HEK293 (cell line): ENCODE results near the gene ETV1.
A peak's percentile ranks its signal among the peaks of the same experiment; 100 is the strongest.

Experiments used
- CTCF ChIA-PET: fragments of 350-600 bp; formaldehyde crosslinking; extraction: SDS; loops from one replicate; lab custom pipeline; 2021; ENCODE audit warnings: antibody characterized with exemption; lab: Yijun Ruan, JAX
- POLR2A ChIA-PET: fragments of 300-600 bp; formaldehyde crosslinking; extraction: SDS; loops from one replicate; lab custom pipeline; 2020; ENCODE audit warnings: antibody characterized with exemption, inconsistent platforms; lab: Yijun Ruan, JAX
- H3K27ac ChIP-seq: fragments of 200-500 bp; sonication (Bioruptor generic); 2 replicates; pipeline ENCODE4 v1.5.1; 2014; ENCODE audit warnings: low read depth, low read length, control low read depth, inconsistent platforms; ENCODE audit errors: extremely low read depth
- H3K36me3 ChIP-seq, 2 experiments: fragments of 200-500 bp in 1 of 2; sonication (Bioruptor generic) in 1 of 2; 1 replicate in 1 of 2; 2 replicates in 1 of 2; pipeline ENCODE4 v1.5.1; 2014 to 2017; ENCODE audit warnings: inconsistent platforms in 2 of 2, low read length in 2 of 2; ENCODE audit not compliant: control insufficient read depth in 2 of 2, insufficient read depth in 1 of 2
- H3K4me1 ChIP-seq: fragments of 200-500 bp; sonication (Bioruptor generic); 2 replicates; pipeline ENCODE4 v1.5.1; 2014; ENCODE audit warnings: mild to moderate bottlenecking, low read length, inconsistent platforms; ENCODE audit not compliant: control insufficient read depth, insufficient read depth
- H3K4me3 ChIP-seq: 2 replicates; pipeline ENCODE4 v1.5.1; 2011; ENCODE audit warnings: low read depth, mild to moderate bottlenecking, control low read depth, low read length, moderate library complexity
- H3K9me3 ChIP-seq: fragments of 200-500 bp; sonication (Bioruptor generic); 2 replicates; pipeline ENCODE4 v1.5.1; 2014; ENCODE audit warnings: low read depth, low read length, inconsistent platforms; ENCODE audit not compliant: control insufficient read depth, insufficient read depth
- BCL11B ChIP-seq: fragments of 450-650 bp; formaldehyde crosslinking; IDR thresholded peaks from 2 replicates; pipeline ENCODE4 v1.5.1; 2016; ENCODE audit warnings: low read depth, missing biosample characterization, missing genetic modification characterization
- FEZF1 ChIP-seq: fragments of 450-650 bp; formaldehyde crosslinking; IDR thresholded peaks from 2 replicates; pipeline ENCODE4 v1.5.1; 2016; ENCODE audit warnings: missing biosample characterization, missing genetic modification characterization
- GFI1B ChIP-seq: fragments of 450-650 bp; formaldehyde crosslinking; IDR thresholded peaks from 2 replicates; pipeline ENCODE4 v1.5.1; 2016; ENCODE audit warnings: missing biosample characterization, missing genetic modification characterization
- HIC1 ChIP-seq: fragments of 450-650 bp; formaldehyde crosslinking; IDR thresholded peaks from 2 replicates; pipeline ENCODE4 v1.5.1; 2016; ENCODE audit warnings: missing biosample characterization, missing genetic modification characterization
- IKZF3 ChIP-seq: fragments of 450-650 bp; IDR thresholded peaks from 2 replicates; pipeline ENCODE4 v1.5.0; 2018; ENCODE audit warnings: missing biosample characterization, mild to moderate bottlenecking, missing genetic modification characterization, moderate library complexity
- KLF16 ChIP-seq: fragments of 450-650 bp; formaldehyde crosslinking; IDR thresholded peaks from 2 replicates; pipeline ENCODE4 v1.5.1; 2017; ENCODE audit warnings: missing biosample characterization, missing genetic modification characterization
- OVOL3 ChIP-seq: fragments of 450-650 bp; formaldehyde crosslinking; IDR thresholded peaks from 2 replicates; pipeline ENCODE4 v1.5.1; 2016; ENCODE audit warnings: missing biosample characterization, missing genetic modification characterization
- PRDM2 ChIP-seq: fragments of 450-650 bp; formaldehyde crosslinking; IDR thresholded peaks from 2 replicates; pipeline ENCODE4 v1.5.1; 2016; ENCODE audit warnings: missing biosample characterization, missing genetic modification characterization, borderline replicate concordance
- PRDM6 ChIP-seq: fragments of 450-650 bp; formaldehyde crosslinking; IDR thresholded peaks from 2 replicates; pipeline ENCODE4 v1.5.1; 2017; ENCODE audit warnings: missing biosample characterization, missing genetic modification characterization
- REPIN1 ChIP-seq: fragments of 450-650 bp; formaldehyde crosslinking; IDR thresholded peaks from 2 replicates; pipeline ENCODE4 v1.5.1; 2017; ENCODE audit warnings: missing biosample characterization, missing genetic modification characterization, low read depth
- ZBTB10 ChIP-seq: fragments of 450-650 bp; formaldehyde crosslinking; IDR thresholded peaks from 2 replicates; pipeline ENCODE4 v1.5.1; 2016; ENCODE audit warnings: missing biosample characterization, missing genetic modification characterization
- ZEB2 ChIP-seq: fragments of 450-650 bp; formaldehyde crosslinking; IDR thresholded peaks from 2 replicates; pipeline ENCODE4 v1.5.1; 2016; ENCODE audit warnings: missing biosample characterization, missing genetic modification characterization
- ZIC2 ChIP-seq: fragments of 450-650 bp; formaldehyde crosslinking; IDR thresholded peaks from 2 replicates; pipeline ENCODE4 v1.5.1; 2016; ENCODE audit warnings: missing biosample characterization, missing genetic modification characterization
- ZNF121 ChIP-seq: fragments of 450-650 bp; formaldehyde crosslinking; IDR thresholded peaks from 2 replicates; pipeline ENCODE4 v1.5.1; 2016; ENCODE audit warnings: missing biosample characterization, missing genetic modification characterization
- ZNF23 ChIP-seq: fragments of 450-650 bp; formaldehyde crosslinking; IDR thresholded peaks from 2 replicates; pipeline ENCODE4 v1.5.1; 2016; ENCODE audit warnings: missing biosample characterization, missing genetic modification characterization, borderline replicate concordance
- ZNF544 ChIP-seq: fragments of 450-650 bp; formaldehyde crosslinking; IDR thresholded peaks from 2 replicates; pipeline ENCODE4 v1.5.0; 2017; ENCODE audit warnings: missing biosample characterization, missing genetic modification characterization
- ZNF555 ChIP-seq: fragments of 450-650 bp; formaldehyde crosslinking; conservative IDR thresholded peaks from 2 replicates; pipeline ENCODE4 v1.5.1; 2017; ENCODE audit warnings: missing biosample characterization, mild to moderate bottlenecking, missing genetic modification characterization, inconsistent platforms
- ZNF558 ChIP-seq: fragments of 450-650 bp; formaldehyde crosslinking; IDR thresholded peaks from 2 replicates; pipeline ENCODE4 v1.5.1; 2016; ENCODE audit warnings: missing biosample characterization, missing genetic modification characterization
- ZNF610 ChIP-seq: fragments of 450-650 bp; formaldehyde crosslinking; IDR thresholded peaks from 2 replicates; pipeline ENCODE4 v1.5.1; 2016; ENCODE audit warnings: missing biosample characterization, missing genetic modification characterization, borderline replicate concordance
- ZNF843 ChIP-seq: fragments of 450-650 bp; formaldehyde crosslinking; IDR thresholded peaks from 2 replicates; pipeline ENCODE4 v1.5.1; 2016; ENCODE audit warnings: missing biosample characterization, missing genetic modification characterization
- ZSCAN18 ChIP-seq: fragments of 450-650 bp; formaldehyde crosslinking; IDR thresholded peaks from 2 replicates; pipeline ENCODE4 v1.5.1; 2016; ENCODE audit warnings: missing biosample characterization, missing genetic modification characterization
- ZXDB ChIP-seq: fragments of 450-650 bp; formaldehyde crosslinking; IDR thresholded peaks from 2 replicates; pipeline ENCODE4 v1.5.1; 2016; ENCODE audit warnings: missing biosample characterization, missing genetic modification characterization

The ETV1 gene

GRCh38 chr7:13908667-13909397 is 80.6 kb downstream of the ETV1 start (continued):
- TF ChIP-seq ZBTB10 (no peak), ZNF121 (tag by site-specific recombination) (no peak), ZNF558 (tag by site-specific recombination) (no peak)

- Histone ChIP-seq H3K27ac (no peak overlapping the region), H3K36me3 (no peaks in the 10 kb centered on the region), H3K9me3 (no peaks in the 10 kb centered on the region), H3K4me1 (peaks cover 10% of the 10 kb centered on the region), H3K4me3 (no peak overlapping the region)
- ChIA-PET CTCF (no interaction called here), POLR2A (no interaction called here)
- TF ChIP-seq ZNF23 (tag by site-specific recombination) (no peak), REPIN1 (tag by site-specific recombination) (no peak), PRDM2 (tag by site-specific recombination) (no peak), ZEB2 (tag by site-specific recombination) (0 out of 2 replicates have a peak, but pooled peaks have one; percentile 30), ZNF843 (tag by site-specific recombination) (peak; percentile 67), ZIC2 (tag by site-specific recombination) (no peak), ZSCAN18 (tag by site-specific recombination) (no peak), GFI1B (tag by site-specific recombination) (no peak), ZNF555 (tag by site-specific recombination) (no peak), ZNF610 (tag by site-specific recombination) (no peak), PRDM6 (tag by site-specific recombination) (peak; percentile 61), BCL11B (peak; percentile 52; the same call in 1 of the 2 replicates), ZXDB (tag by site-specific recombination) (0 out of 2 replicates have a peak, but pooled peaks have one; percentile 20), ZNF544 (tag by site-specific recombination) (no peak), KLF16 (no peak), HIC1 (tag by site-specific recombination) (peak; percentile 56; the same call in 1 of the 2 replicates), IKZF3 (0 out of 2 replicates have a peak, but pooled peaks have one; percentile 28), OVOL3 (tag by site-specific recombination) (0 out of 2 replicates have a peak, but pooled peaks have one; percentile 18), FEZF1 (peak; percentile 42)
Measured at GRCh38 chr7:13907831-13908230, 81.6 kb downstream of the ETV1 start.
